HepG2 (cell line): Measurements from ENCODE around the gene CSF3R. TPM values are rescaled to one million over a fixed set of nuclear protein-coding genes. Genes with fewer than 3 reads are reported as not detected.

Experiments used
- ATAC-seq: fragments of 200-7000 bp; cut with Tn5 transposase; 3 replicates; pipeline ENCODE4 v1.9.1; 2020; ENCODE audit warnings: mild to moderate bottlenecking, moderate library complexity
- BruUV-seq: library from RNA; stranded (reverse); fragments of 400-500 nt; replicated peaks from 2 replicates; lab custom pipeline; 2021; lab: Mats Ljungman, UMichigan
- CTCF ChIA-PET: fragments of 300-600 bp; formaldehyde crosslinking; extraction: SDS; loops from one replicate; lab custom pipeline; 2021; ENCODE audit warnings: low total read pairs, inconsistent platforms, low intra/inter-chr PET ratio; lab: Yijun Ruan, JAX
- POLR2A ChIA-PET: fragments of 350-600 bp; sonication (Branson Sonifier 250); formaldehyde crosslinking; loops from one replicate; lab custom pipeline; 2020; ENCODE audit warnings: antibody characterized with exemption, inconsistent platforms; lab: Yijun Ruan, JAX
- DNase-seq: peaks from one replicate; pipeline ENCODE4 v3.0.0-alpha.2; 2015; ENCODE audit warnings: low spot score
- FAIRE-seq: peaks from 3 replicates; lab custom pipeline; 2011; peaks lifted over from hg19 to GRCh38; lab: Jason Lieb, UNC
- H2AFZ ChIP-seq: one replicate; pipeline ENCODE4 v1.6.1; 2011; ENCODE audit warnings: low read length, inconsistent platforms
- H3K27ac ChIP-seq: fragments of 300-600 bp; 3 replicates; pipeline ENCODE4 v1.8.0; 2011; ENCODE audit warnings: mixed run types, mild to moderate bottlenecking, mixed read lengths, low read length, inconsistent platforms; ENCODE audit not compliant: insufficient read depth; ENCODE audit errors: extremely low read length
- H3K27me3 ChIP-seq, 2 experiments: fragments of 200-600 bp in 1 of 2; 2 replicates in 1 of 2; 3 replicates in 1 of 2; pipeline versions ENCODE4 v1.6.0 to v1.8.0; 2011; ENCODE audit warnings: low read length in 2 of 2, mild to moderate bottlenecking in 2 of 2, moderate library complexity in 2 of 2, inconsistent platforms in 1 of 2; ENCODE audit not compliant: insufficient read depth in 2 of 2, control insufficient read depth in 1 of 2
- H3K36me3 ChIP-seq, 2 experiments: fragments of 200-600 bp in 1 of 2; replicated peaks in 1 of 2; 2 replicates in 1 of 2; 3 replicates in 1 of 2; pipeline versions ENCODE4 v1.5.1 to v1.8.0; 2011; ENCODE audit warnings: low read length in 2 of 2, inconsistent platforms in 1 of 2; ENCODE audit not compliant: insufficient read depth in 2 of 2, control insufficient read depth in 1 of 2
- H3K4me1 ChIP-seq: 2 replicates; pipeline ENCODE4 v1.5.1; 2012; ENCODE audit warnings: low read length, inconsistent platforms; ENCODE audit not compliant: insufficient read depth
- H3K4me2 ChIP-seq: 2 replicates; pipeline ENCODE4 v1.6.0; 2011; ENCODE audit warnings: low read depth, low read length, inconsistent platforms
- H3K4me3 ChIP-seq, 3 experiments: fragments of 200-600 bp in 1 of 3; sonication (generic), shearing (Covaris generic) in 1 of 3; replicated peaks in 1 of 3; 2 replicates each; pipeline ENCODE4 v1.5.1; 2011 to 2016; ENCODE audit warnings: low read length in 3 of 3, inconsistent platforms in 2 of 3, low read depth in 2 of 3, mild to moderate bottlenecking in 2 of 3, control low read depth in 1 of 3, mixed read lengths in 1 of 3; ENCODE audit not compliant: insufficient read depth in 1 of 3
- H3K79me2 ChIP-seq: one replicate; pipeline ENCODE4 v1.6.1; 2011; ENCODE audit warnings: low read length, inconsistent platforms; ENCODE audit not compliant: insufficient read depth
- H3K9ac ChIP-seq: 2 replicates; pipeline ENCODE4 v1.6.0; 2011; ENCODE audit warnings: mild to moderate bottlenecking, low read depth, low read length, inconsistent platforms; ENCODE audit not compliant: insufficient read depth
- H3K9me3 ChIP-seq: 2 replicates; pipeline ENCODE4 v1.5.1; 2012; ENCODE audit warnings: mild to moderate bottlenecking, low read length
- H4K20me1 ChIP-seq: 2 replicates; pipeline ENCODE4 v1.6.0; 2011; ENCODE audit warnings: inconsistent platforms, mild to moderate bottlenecking, low read length, moderate library complexity; ENCODE audit not compliant: insufficient read depth
- ARID5B ChIP-seq: IDR thresholded peaks from 2 replicates; pipeline ENCODE4 v1.4.0; 2020; ENCODE audit warnings: mild to moderate bottlenecking, missing genetic modification reagents
- CEBPG ChIP-seq: IDR thresholded peaks from 2 replicates; pipeline ENCODE4 v1.6.1; 2016
- ZNF121 ChIP-seq: sonication (generic); formaldehyde crosslinking; IDR thresholded peaks from 2 replicates; pipeline ENCODE4 v1.5.0; 2020; ENCODE audit warnings: mild to moderate bottlenecking, missing genetic modification reagents
- ZNF580 ChIP-seq: IDR thresholded peaks from 2 replicates; pipeline ENCODE4 v1.6.1; 2016; ENCODE audit warnings: low read depth, borderline replicate concordance
- WGBS: methylation state at CpG from one replicate; pipeline ENCODE4 v1.1.6; 2017; ENCODE audit warnings: low lambda C conversion rate; 5-methylcytosine and 5-hydroxymethylcytosine counted together
- in situ Hi-C: cut with HindIII; loops from 2 replicates; pipeline ENCODE4 v1.10.0; 2017; ENCODE audit warnings: low pct_unique_long_range_greater_than_20kb; ENCODE audit not compliant: extremely low pct_ligation_motif_present
- intact Hi-C: fragments of 100-400 bp; cut with micrococcal nuclease; formaldehyde crosslinking; loops from one replicate; pipeline ENCODE4 v1.10.0; 2022; ENCODE audit not compliant: unreplicated experiment
- polyA plus RNA-seq, 8 experiments: library from polyadenylated mRNA; depleted of rRNA in 3 of 8; stranded (reverse) in 7 of 8; unstranded in 1 of 8; fragments of >200 nt; fragmentation: Illumina TruSeq in 4 of 8; extraction: Trizol in 4 of 8; gene quantifications; 2 replicates each; pipeline versions ENCODE4 v1.2.1 to v1.2.3, GENCODE V29; 2011 to 2016; ENCODE audit warnings: low read depth in 4 of 8, missing spikeins in 1 of 8, mixed read lengths in 1 of 8; ENCODE audit not compliant: insufficient read depth in 1 of 8
- total RNA-seq, 5 experiments: library from RNA; depleted of rRNA; stranded (reverse); fragments of >200 nt; fragmentation: Illumina TruSeq; extraction: Trizol; gene quantifications; 2 replicates each; pipeline ENCODE4 v1.2.3, GENCODE V29; 2016; ENCODE audit warnings: low read depth in 1 of 5

Gene CSF3R
- total and polyA plus RNA-seq, 2 of the 13 experiments (the other 11 are each of a cell fraction or from before 2014, with no cell fraction given): 11.9 to 28.8 TPM

- TF ChIP-seq ARID5B (CRISPR knock-in tag) (no peak), CEBPG (CRISPR knock-in tag) (0 out of 2 replicates have a peak, but pooled peaks have one; percentile 6)
These were observed 20.4 kb upstream of the CSF3R start (continued) for GRCh38 chr1:36503159-36503558.

DNA sequence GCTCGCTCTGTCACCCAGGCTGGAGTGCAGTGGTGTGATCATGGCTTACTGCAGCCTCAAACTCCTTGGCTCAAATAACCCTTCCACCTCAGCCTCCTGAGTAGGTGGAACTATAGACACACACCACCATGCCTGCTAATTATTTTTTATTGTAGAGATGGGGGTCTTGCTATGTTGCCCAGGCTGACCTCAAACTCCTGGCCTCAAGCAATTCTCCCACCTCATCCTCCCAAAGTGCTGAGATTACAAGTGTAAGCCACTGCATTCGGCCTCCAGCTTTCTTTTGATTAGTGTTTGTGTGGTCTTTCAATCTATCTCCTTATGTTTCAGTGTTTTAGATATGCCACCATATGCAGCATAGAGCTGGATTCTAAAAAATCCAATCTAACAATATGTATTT, 19.9 kb upstream of the CSF3R start:
- 52% methylated on average over 2 of the region's 2 CpGs for WGBS
- intact Hi-C loops (no loop called here), in situ Hi-C loops (no loop called here)
- peaks cover 46% of the 10 kb centered on the region for H3K4me1 ChIP-seq
- H3K4me2 ChIP-seq: 0 out of 2 replicates have a peak overlapping the region, but pooled peaks have one; percentile 18
- H3K27ac ChIP-seq: no peak overlapping the region
- H2AFZ ChIP-seq: no peak overlapping the region
- ATAC-seq (no peak), FAIRE-seq (no peak), DNase-seq (no peak)
- H3K79me2 ChIP-seq: no peaks in the 10 kb centered on the region
- no peak overlapping the region for H3K4me3 ChIP-seq
- no peaks in the 10 kb centered on the region for H3K9me3 ChIP-seq
- no peak for TF ChIP-seq ZNF580 (CRISPR knock-in tag)
- TF ChIP-seq ZNF121 (CRISPR knock-in tag): peak; percentile 82
- BruUV-seq: no TSS peak
- no peak overlapping the region for H3K9ac ChIP-seq
- ChIA-PET CTCF (no interaction called here), POLR2A (interaction anchor here (1.4 kb wide), 1 partner anchor 16 kb away, joined by 5 read pairs; no protein-coding TSS in a partner anchor)
- no peaks in the 10 kb centered on the region for H3K36me3 ChIP-seq
- no peaks in the 10 kb centered on the region for H4K20me1 ChIP-seq
- H3K27me3 ChIP-seq: no peaks in the 10 kb centered on the region
